H1 (cell line): ENCODE measurements around the gene IL6R.

Source experiments
- CTCF ChIP-seq, 3 experiments: IDR thresholded peaks; 1 replicate in 2 of 3; 2 replicates in 1 of 3; pipeline versions ENCODE4 v1.5.1 to v1.6.1; 2011; ENCODE audit warnings: low read length in 3 of 3, mild to moderate bottlenecking in 3 of 3, inconsistent platforms in 2 of 3, low read depth in 1 of 3, moderate library complexity in 1 of 3; ENCODE audit not compliant: insufficient read depth in 1 of 3; ENCODE audit errors: control extremely low read depth in 1 of 3
- HDAC6 ChIP-seq: IDR thresholded peaks from one replicate; pipeline ENCODE4 v1.7.1; 2012; ENCODE audit warnings: low read depth, mild to moderate bottlenecking, inconsistent platforms, low read length, moderate library complexity
- MAX ChIP-seq: IDR thresholded peaks from 2 replicates; pipeline ENCODE4 v1.6.1; 2012; ENCODE audit warnings: inconsistent platforms
- PHF8 ChIP-seq: fragments of 200-600 bp; sonication (generic); conservative IDR thresholded peaks from 2 replicates; pipeline ENCODE4 v1.7.1; 2012; ENCODE audit warnings: low read depth, mild to moderate bottlenecking, inconsistent platforms, low read length, moderate library complexity
- POLR2A ChIP-seq, 2 experiments: IDR thresholded peaks; 1 replicate in 1 of 2; 2 replicates in 1 of 2; pipeline ENCODE4 v1.6.1; 2011; ENCODE audit warnings: low read depth in 2 of 2, low read length in 2 of 2, mild to moderate bottlenecking in 2 of 2; ENCODE audit errors: control extremely low read depth in 1 of 2
- POLR2AphosphoS5 ChIP-seq: IDR thresholded peaks from 2 replicates; pipeline ENCODE4 v1.6.1; 2011; ENCODE audit warnings: low read depth, low read length
- SIRT6 ChIP-seq: IDR thresholded peaks from one replicate; pipeline ENCODE4 v1.7.1; 2012; ENCODE audit warnings: low read length, inconsistent platforms
- SP1 ChIP-seq: IDR thresholded peaks from 2 replicates; pipeline ENCODE4 v1.6.1; 2011; ENCODE audit warnings: low read depth, low read length
- SUZ12 ChIP-seq: fragments of 200-600 bp; sonication (generic); IDR thresholded peaks from 2 replicates; pipeline ENCODE4 v1.6.1; 2012; ENCODE audit warnings: mild to moderate bottlenecking, inconsistent platforms, low read length, moderate library complexity, mixed read lengths
- YY1 ChIP-seq: IDR thresholded peaks from 2 replicates; pipeline ENCODE4 v1.6.1; 2011; ENCODE audit warnings: low read depth, mild to moderate bottlenecking, low read length

GRCh38 chr1:154403983-154404382 is 1.2 kb upstream of the IL6R start:
- TF ChIP-seq YY1 (no peak), MAX (no peak), SUZ12 (no peak), PHF8 (no peak), HDAC6 (no peak), POLR2A (IDR thresholded peaks at IDR 0.05; ENCODE audit: control extremely low read depth in 1 of 2, low read depth in 2 of 2, low read length in 2 of 2) (no peak), POLR2AphosphoS5 (no peak), SIRT6 (no peak), SP1 (no peak), CTCF (IDR thresholded peaks at IDR 0.05; ENCODE audit: control extremely low read depth in 1 of 3, insufficient read depth in 1 of 3, low read depth in 1 of 3, low read length in 3 of 3) (no peak)
